HepG2 (cell line): ENCODE data around the gene KL. TPM values are rescaled to one million over a fixed set of nuclear protein-coding genes. Genes with fewer than 3 reads are reported as not detected.

Experiments
- ATAC-seq: fragments of 200-7000 bp; cut with Tn5 transposase; 3 replicates; pipeline ENCODE4 v1.9.1; 2020; ENCODE audit warnings: mild to moderate bottlenecking, moderate library complexity
- BruUV-seq: library from RNA; stranded (reverse); fragments of 400-500 nt; replicated peaks from 2 replicates; lab custom pipeline; 2021; lab: Mats Ljungman, UMichigan
- CTCF ChIA-PET: fragments of 300-600 bp; formaldehyde crosslinking; extraction: SDS; loops from one replicate; lab custom pipeline; 2021; ENCODE audit warnings: low total read pairs, inconsistent platforms, low intra/inter-chr PET ratio; lab: Yijun Ruan, JAX
- POLR2A ChIA-PET: fragments of 350-600 bp; sonication (Branson Sonifier 250); formaldehyde crosslinking; loops from one replicate; lab custom pipeline; 2020; ENCODE audit warnings: antibody characterized with exemption, inconsistent platforms; lab: Yijun Ruan, JAX
- DNase-seq: peaks from one replicate; pipeline ENCODE4 v3.0.0-alpha.2; 2015; ENCODE audit warnings: low spot score
- FAIRE-seq: peaks from 3 replicates; lab custom pipeline; 2011; peaks lifted over from hg19 to GRCh38; lab: Jason Lieb, UNC
- H2AFZ ChIP-seq: one replicate; pipeline ENCODE4 v1.6.1; 2011; ENCODE audit warnings: low read length, inconsistent platforms
- H3K27ac ChIP-seq: fragments of 300-600 bp; 3 replicates; pipeline ENCODE4 v1.8.0; 2011; ENCODE audit warnings: mixed run types, mild to moderate bottlenecking, mixed read lengths, low read length, inconsistent platforms; ENCODE audit not compliant: insufficient read depth; ENCODE audit errors: extremely low read length
- H3K27me3 ChIP-seq, 2 experiments: fragments of 200-600 bp in 1 of 2; 2 replicates in 1 of 2; 3 replicates in 1 of 2; pipeline versions ENCODE4 v1.6.0 to v1.8.0; 2011; ENCODE audit warnings: low read length in 2 of 2, mild to moderate bottlenecking in 2 of 2, moderate library complexity in 2 of 2, inconsistent platforms in 1 of 2; ENCODE audit not compliant: insufficient read depth in 2 of 2, control insufficient read depth in 1 of 2
- H3K36me3 ChIP-seq, 2 experiments: fragments of 200-600 bp in 1 of 2; replicated peaks in 1 of 2; 2 replicates in 1 of 2; 3 replicates in 1 of 2; pipeline versions ENCODE4 v1.5.1 to v1.8.0; 2011; ENCODE audit warnings: low read length in 2 of 2, inconsistent platforms in 1 of 2; ENCODE audit not compliant: insufficient read depth in 2 of 2, control insufficient read depth in 1 of 2
- H3K4me1 ChIP-seq: 2 replicates; pipeline ENCODE4 v1.5.1; 2012; ENCODE audit warnings: low read length, inconsistent platforms; ENCODE audit not compliant: insufficient read depth
- H3K4me2 ChIP-seq: 2 replicates; pipeline ENCODE4 v1.6.0; 2011; ENCODE audit warnings: low read depth, low read length, inconsistent platforms
- H3K4me3 ChIP-seq, 3 experiments: fragments of 200-600 bp in 1 of 3; sonication (generic), shearing (Covaris generic) in 1 of 3; replicated peaks in 1 of 3; 2 replicates each; pipeline ENCODE4 v1.5.1; 2011 to 2016; ENCODE audit warnings: low read length in 3 of 3, inconsistent platforms in 2 of 3, low read depth in 2 of 3, mild to moderate bottlenecking in 2 of 3, control low read depth in 1 of 3, mixed read lengths in 1 of 3; ENCODE audit not compliant: insufficient read depth in 1 of 3
- H3K79me2 ChIP-seq: one replicate; pipeline ENCODE4 v1.6.1; 2011; ENCODE audit warnings: low read length, inconsistent platforms; ENCODE audit not compliant: insufficient read depth
- H3K9ac ChIP-seq: 2 replicates; pipeline ENCODE4 v1.6.0; 2011; ENCODE audit warnings: mild to moderate bottlenecking, low read depth, low read length, inconsistent platforms; ENCODE audit not compliant: insufficient read depth
- H3K9me3 ChIP-seq: 2 replicates; pipeline ENCODE4 v1.5.1; 2012; ENCODE audit warnings: mild to moderate bottlenecking, low read length
- H4K20me1 ChIP-seq: 2 replicates; pipeline ENCODE4 v1.6.0; 2011; ENCODE audit warnings: inconsistent platforms, mild to moderate bottlenecking, low read length, moderate library complexity; ENCODE audit not compliant: insufficient read depth
- HIC2 ChIP-seq: sonication (generic); formaldehyde crosslinking; IDR thresholded peaks from 2 replicates; pipeline ENCODE4 v1.9.0; 2022; ENCODE audit warnings: low read depth, missing genetic modification reagents
- MATR3 ChIP-seq: sonication (generic); formaldehyde crosslinking; IDR thresholded peaks from 2 replicates; pipeline ENCODE4 v1.4.0; 2020; ENCODE audit warnings: missing genetic modification reagents
- NFYB ChIP-seq: sonication (generic); formaldehyde crosslinking; IDR thresholded peaks from 2 replicates; pipeline ENCODE4 v1.4.0; 2020; ENCODE audit warnings: missing genetic modification reagents
- PAX8 ChIP-seq: sonication (generic); formaldehyde crosslinking; IDR thresholded peaks from 2 replicates; pipeline ENCODE4 v1.8.0; 2022; ENCODE audit warnings: mild to moderate bottlenecking, missing genetic modification reagents, borderline replicate concordance
- SIX4 ChIP-seq: sonication (generic); formaldehyde crosslinking; IDR thresholded peaks from 2 replicates; pipeline ENCODE4 v1.4.0; 2020; ENCODE audit warnings: missing genetic modification reagents
- SP5 ChIP-seq: IDR thresholded peaks from 2 replicates; pipeline ENCODE4 v1.6.1; 2016; ENCODE audit warnings: low read depth, borderline replicate concordance
- SUZ12 ChIP-seq: fragments of 150-350 bp; IDR thresholded peaks from 2 replicates; pipeline ENCODE4 v1.6.1; 2014; ENCODE audit warnings: low read depth, low read length
- ZNF431 ChIP-seq: sonication (generic); formaldehyde crosslinking; IDR thresholded peaks from 2 replicates; pipeline ENCODE4 v1.9.0; 2022; ENCODE audit warnings: missing genetic modification reagents, low read depth, mild to moderate bottlenecking, borderline replicate concordance
- ZNF543 ChIP-seq: sonication (generic); formaldehyde crosslinking; IDR thresholded peaks from 2 replicates; pipeline ENCODE4 v1.4.0; 2020; ENCODE audit warnings: mild to moderate bottlenecking, missing genetic modification reagents
- ZNF678 ChIP-seq: sonication (generic); formaldehyde crosslinking; IDR thresholded peaks from 2 replicates; pipeline ENCODE4 v1.4.0; 2020; ENCODE audit warnings: mild to moderate bottlenecking, missing genetic modification reagents
- WGBS: methylation state at CpG from one replicate; pipeline ENCODE4 v1.1.6; 2017; ENCODE audit warnings: low lambda C conversion rate; 5-methylcytosine and 5-hydroxymethylcytosine counted together
- in situ Hi-C: cut with HindIII; loops from 2 replicates; pipeline ENCODE4 v1.10.0; 2017; ENCODE audit warnings: low pct_unique_long_range_greater_than_20kb; ENCODE audit not compliant: extremely low pct_ligation_motif_present
- intact Hi-C: fragments of 100-400 bp; cut with micrococcal nuclease; formaldehyde crosslinking; loops from one replicate; pipeline ENCODE4 v1.10.0; 2022; ENCODE audit not compliant: unreplicated experiment
- polyA plus RNA-seq, 8 experiments: library from polyadenylated mRNA; depleted of rRNA in 3 of 8; stranded (reverse) in 7 of 8; unstranded in 1 of 8; fragments of >200 nt; fragmentation: Illumina TruSeq in 4 of 8; extraction: Trizol in 4 of 8; gene quantifications; 2 replicates each; pipeline versions ENCODE4 v1.2.1 to v1.2.3, GENCODE V29; 2011 to 2016; ENCODE audit warnings: low read depth in 4 of 8, missing spikeins in 1 of 8, mixed read lengths in 1 of 8; ENCODE audit not compliant: insufficient read depth in 1 of 8
- total RNA-seq, 5 experiments: library from RNA; depleted of rRNA; stranded (reverse); fragments of >200 nt; fragmentation: Illumina TruSeq; extraction: Trizol; gene quantifications; 2 replicates each; pipeline ENCODE4 v1.2.3, GENCODE V29; 2016; ENCODE audit warnings: low read depth in 1 of 5

KL gene
- total and polyA plus RNA-seq, 2 of the 13 experiments (the other 11 are each of a cell fraction or from before 2014, with no cell fraction given): not detected

GRCh38 chr13:33022986-33023385 lies 6.8 kb downstream of the KL start:
- in situ Hi-C loops (no loop called here), intact Hi-C loops (no loop called here)
- no peaks in the 10 kb centered on the region for H3K4me1 ChIP-seq
- 0% methylated on average over 2 of the region's 2 CpGs for WGBS
- ATAC-seq: no peak
- no peaks in the 10 kb centered on the region for H3K9me3 ChIP-seq
- H3K9ac ChIP-seq: no peak overlapping the region
- no peaks in the 10 kb centered on the region for H3K36me3 ChIP-seq
- no TSS peak for BruUV-seq
- H4K20me1 ChIP-seq: no peaks in the 10 kb centered on the region
- peaks cover 0 to 11% of the 10 kb centered on the region in 2 experiments; a peak in 2 of 5 replicates for H3K27me3 ChIP-seq
- no peak overlapping the region for H3K27ac ChIP-seq
- H3K4me3 ChIP-seq: no peak overlapping the region
- TF ChIP-seq NFYB (no peak), ZNF543 (CRISPR knock-in tag) (no peak), ZNF678 (CRISPR knock-in tag) (no peak), SIX4 (CRISPR knock-in tag) (no peak), SP5 (CRISPR knock-in tag) (no peak), PAX8 (CRISPR knock-in tag) (no peak), HIC2 (CRISPR knock-in tag) (no peak), ZNF431 (no peak), SUZ12 (no peak), MATR3 (CRISPR knock-in tag) (no peak)
- no peak for FAIRE-seq
- ChIA-PET CTCF (no interaction called here), POLR2A (no interaction called here)
- H3K79me2 ChIP-seq: no peaks in the 10 kb centered on the region
- DNase-seq: no peak
- H2AFZ ChIP-seq: no peak overlapping the region
- no peak overlapping the region for H3K4me2 ChIP-seq
